Jurkat, Clone E6-1 (cell line): ENCODE results near the gene SMARCA2. TPM values are rescaled to one million over a fixed set of nuclear protein-coding genes. Genes with fewer than 3 reads are reported as not detected.
A peak's percentile ranks its signal among the peaks of the same experiment; 100 is the strongest.

Experiments
- DNase-seq: peaks from one replicate; pipeline ENCODE4 v3.0.0-alpha.2; 2011; ENCODE audit warnings: low read depth, low spot score
- H3K4me3 ChIP-seq: 2 replicates; pipeline ENCODE4 v1.5.1; 2011; ENCODE audit warnings: mild to moderate bottlenecking, low read length, control low read depth, moderate library complexity
- polyA plus RNA-seq: library from polyadenylated mRNA; unstranded; fragments of >200 nt; gene quantifications from one replicate; pipeline ENCODE4 v1.2.1, GENCODE V29; 2012; ENCODE audit warnings: missing spikeins; ENCODE audit not compliant: insufficient read length, insufficient read depth

Gene SMARCA2
- 52.0 TPM for polyA plus RNA-seq

- H3K4me3 ChIP-seq: peak within 1 kb of the TSS; percentile 84
- peak; percentile 89 for DNase-seq
Measured at GRCh38 chr9:2014696-2015580, at the start of gene SMARCA2. TSS of gene SMARCA2 (plus strand) at chr9:2015347. CDS start at chr9:2029023, 13,676 bp downstream.

- no peak for DNase-seq
- no peak overlapping the region for H3K4me3 ChIP-seq
Measured at GRCh38 chr9:1966725-1967366, 48.3 kb upstream of the SMARCA2 start.

GRCh38 chr9:1969160-1969559, 46.0 kb upstream of the SMARCA2 start:
- no peak overlapping the region for H3K4me3 ChIP-seq
- no peak for DNase-seq

GRCh38 chr9:1969898-1970297, 45.2 kb upstream of the SMARCA2 start:
- DNase-seq: no peak
- no peak overlapping the region for H3K4me3 ChIP-seq

- DNase-seq: no peak
- H3K4me3 ChIP-seq: no peak overlapping the region
Measured at GRCh38 chr9:1972672-1973071, 42.5 kb upstream of the SMARCA2 start.

GRCh38 chr9:1977026-1977425, 38.1 kb upstream of the SMARCA2 start:
- H3K4me3 ChIP-seq: no peak overlapping the region
- DNase-seq: no peak

GRCh38 chr9:1978941-1979340, 36.2 kb upstream of the SMARCA2 start:
- no peak overlapping the region for H3K4me3 ChIP-seq
- no peak for DNase-seq

GRCh38 chr9:1979741-1980367, 35.3 kb upstream of the SMARCA2 start:
- no peak for DNase-seq
- no peak overlapping the region for H3K4me3 ChIP-seq

GRCh38 chr9:1980387-1980786, 34.8 kb upstream of the SMARCA2 start:
- DNase-seq: no peak
- no peak overlapping the region for H3K4me3 ChIP-seq

- no peak for DNase-seq
- H3K4me3 ChIP-seq: no peak overlapping the region
Measured at GRCh38 chr9:1982074-1982473, 33.1 kb upstream of the SMARCA2 start.

GRCh38 chr9:1986341-1986740, 28.8 kb upstream of the SMARCA2 start:
- H3K4me3 ChIP-seq: no peak overlapping the region
- no peak for DNase-seq

- no peak for DNase-seq
- no peak overlapping the region for H3K4me3 ChIP-seq
Measured at GRCh38 chr9:1989500-1989899, 25.6 kb upstream of the SMARCA2 start.

- DNase-seq: no peak
- H3K4me3 ChIP-seq: no peak overlapping the region
Measured at GRCh38 chr9:1994180-1994579, 21.0 kb upstream of the SMARCA2 start.

GRCh38 chr9:1995084-1995483, 20.1 kb upstream of the SMARCA2 start:
- H3K4me3 ChIP-seq: no peak overlapping the region
- no peak for DNase-seq

GRCh38 chr9:1996156-1996555, 19.0 kb upstream of the SMARCA2 start:
- no peak for DNase-seq
- no peak overlapping the region for H3K4me3 ChIP-seq

- no peak for DNase-seq
- H3K4me3 ChIP-seq: no peak overlapping the region
Measured at GRCh38 chr9:1997646-1998045, 17.5 kb upstream of the SMARCA2 start.

- DNase-seq: no peak
- no peak overlapping the region for H3K4me3 ChIP-seq
Measured at GRCh38 chr9:1998111-1998510, 17.0 kb upstream of the SMARCA2 start.

GRCh38 chr9:2000314-2000713, 14.8 kb upstream of the SMARCA2 start:
- no peak overlapping the region for H3K4me3 ChIP-seq
- no peak for DNase-seq

- DNase-seq: no peak
- no peak overlapping the region for H3K4me3 ChIP-seq
Measured at GRCh38 chr9:2008372-2008771, 6.8 kb upstream of the SMARCA2 start.

- no peak overlapping the region for H3K4me3 ChIP-seq
- no peak for DNase-seq
Measured at GRCh38 chr9:2012347-2012746, 2.8 kb upstream of the SMARCA2 start.
